ENCODE results near the gene ASB16.

GRCh38 chr17:44122816-44123355 is 47.6 kb upstream of the ASB16 start:
- TF ChIP-seq, protein P1, sequence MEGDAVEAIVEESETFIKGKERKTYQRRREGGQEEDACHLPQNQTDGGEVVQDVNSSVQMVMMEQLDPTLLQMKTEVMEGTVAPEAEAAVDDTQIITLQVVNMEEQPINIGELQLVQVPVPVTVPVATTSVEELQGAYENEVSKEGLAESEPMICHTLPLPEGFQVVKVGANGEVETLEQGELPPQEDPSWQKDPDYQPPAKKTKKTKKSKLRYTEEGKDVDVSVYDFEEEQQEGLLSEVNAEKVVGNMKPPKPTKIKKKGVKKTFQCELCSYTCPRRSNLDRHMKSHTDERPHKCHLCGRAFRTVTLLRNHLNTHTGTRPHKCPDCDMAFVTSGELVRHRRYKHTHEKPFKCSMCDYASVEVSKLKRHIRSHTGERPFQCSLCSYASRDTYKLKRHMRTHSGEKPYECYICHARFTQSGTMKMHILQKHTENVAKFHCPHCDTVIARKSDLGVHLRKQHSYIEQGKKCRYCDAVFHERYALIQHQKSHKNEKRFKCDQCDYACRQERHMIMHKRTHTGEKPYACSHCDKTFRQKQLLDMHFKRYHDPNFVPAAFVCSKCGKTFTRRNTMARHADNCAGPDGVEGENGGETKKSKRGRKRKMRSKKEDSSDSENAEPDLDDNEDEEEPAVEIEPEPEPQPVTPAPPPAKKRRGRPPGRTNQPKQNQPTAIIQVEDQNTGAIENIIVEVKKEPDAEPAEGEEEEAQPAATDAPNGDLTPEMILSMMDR (IDR thresholded peaks at IDR 0.05; ENCODE audit: extremely low read depth in 1 of 2, insufficient read depth in 1 of 2, low read depth in 1 of 2, low read length in 2 of 2): no peak
- TF ChIP-seq JUN (IDR thresholded peaks at IDR 0.05; ENCODE audit: borderline replicate concordance, insufficient read depth, insufficient read length, low read depth): no peak

All from endothelial cell of umbilical vein (primary cell).